K562 (cell line): Measurements from ENCODE around the gene ZNHIT2. TPM values are rescaled to one million over a fixed set of nuclear protein-coding genes. Genes with fewer than 3 reads are reported as not detected.

Experiments used
- BMI1 ChIP-seq: fragments of 150-350 bp; IDR thresholded peaks from 2 replicates; pipeline ENCODE4 v1.6.1; 2014; ENCODE audit warnings: low read length
- FOXO4 ChIP-seq: fragments of 450-650 bp; formaldehyde crosslinking; IDR thresholded peaks from 2 replicates; pipeline ENCODE4 v1.4.0; 2020; ENCODE audit warnings: mild to moderate bottlenecking, moderate library complexity
- KDM4B ChIP-seq, 2 experiments: fragments of 450-650 bp in 1 of 2; sonication (generic) in 1 of 2; IDR thresholded peaks; 2 replicates each; pipeline ENCODE4 v1.6.1; 2016 to 2017; ENCODE audit warnings: borderline replicate concordance in 2 of 2, antibody characterized with exemption in 1 of 2, low read depth in 1 of 2, mild to moderate bottlenecking in 1 of 2
- SFPQ ChIP-seq: fragments of 200-400 bp; formaldehyde crosslinking; IDR thresholded peaks from 2 replicates; pipeline ENCODE4 v1.6.1; 2017; ENCODE audit warnings: mild to moderate bottlenecking, low read depth, low read length, moderate library complexity
- ZBTB40 ChIP-seq, 2 experiments: fragments of 450-650 bp in 1 of 2; sonication (generic) in 1 of 2; formaldehyde crosslinking in 1 of 2; IDR thresholded peaks; 2 replicates each; pipeline versions ENCODE4 v1.7.1 to v1.9.0; 2016 to 2022; ENCODE audit warnings: inconsistent platforms in 1 of 2, mild to moderate bottlenecking in 1 of 2, missing genetic modification reagents in 1 of 2
- ZFP91 ChIP-seq: sonication (generic); formaldehyde crosslinking; IDR thresholded peaks from 2 replicates; pipeline ENCODE4 v1.8.0; 2022; ENCODE audit warnings: mild to moderate bottlenecking, missing genetic modification reagents
- polyA plus RNA-seq, 8 experiments: library from polyadenylated mRNA; depleted of rRNA in 4 of 8; stranded (reverse) in 5 of 8; unstranded in 3 of 8; fragments of >200 nt; fragmentation: Nextera tagmentation in 2 of 8; fragmentation: Illumina TruSeq in 1 of 8; extraction: Ambion mirVana in 2 of 8; extraction: Trizol in 1 of 8; gene quantifications; 2 replicates each; pipeline versions ENCODE4 v1.2.1 to v1.2.3, GENCODE V29; 2011 to 2014; ENCODE audit warnings: inconsistent platforms in 1 of 8, missing spikeins in 1 of 8
- total RNA-seq, 7 experiments: library from RNA; depleted of rRNA in 6 of 7; stranded (reverse); fragments of >200 nt in 6 of 7; fragmentation: Illumina TruSeq in 2 of 7; extraction: Trizol in 2 of 7; gene quantifications; 2 replicates each; pipeline versions ENCODE4 v1.2.1 to v1.2.3, GENCODE V29; 2011 to 2021; ENCODE audit warnings: low replicate concordance in 1 of 7

Gene ZNHIT2
- total and polyA plus RNA-seq, 9 of the 15 experiments (the other 6 are each of a cell fraction or from before 2014, with no cell fraction given) = 0.08 to 39.0 (median 2.5) TPM

GRCh38 chr11:65083834-65084597 lies 33.5 kb downstream of the ZNHIT2 start, which contains the start of the genes CDCA5 and ZFPL1 (continued):
- TF ChIP-seq ZBTB40 (IDR thresholded peaks at IDR 0.05) (peak; percentile 97), ZBTB40 (CRISPR knock-in tag; IDR thresholded peaks at IDR 0.05) (0 out of 2 replicates have a peak, but pooled peaks have one; percentile 6), ZFP91 (no peak), BMI1 (no peak), SFPQ (no peak), FOXO4 (CRISPR knock-in tag) (no peak), KDM4B (IDR thresholded peaks at IDR 0.05; ENCODE audit: borderline replicate concordance in 2 of 2, low read depth in 1 of 2) (peak in 1 of 2 experiments; percentile 81; a peak in 1 of 4 replicates)
